IPS DF 19.7 (cell line): ENCODE measurements around the gene PCIF1.
A peak's percentile ranks its signal among the peaks of the same experiment; 100 is the strongest.
"Not testable (repeated sequence)": the region's sequence is repeated elsewhere in the genome, so short reads cannot be mapped to it uniquely, and the experiment has no call there.

ENCODE experiments used
- DNase-seq: peaks from one replicate; pipeline ENCODE4 v3.0.0-alpha.2; 2013; ENCODE audit warnings: low read depth, low spot score

Gene PCIF1

DNA sequence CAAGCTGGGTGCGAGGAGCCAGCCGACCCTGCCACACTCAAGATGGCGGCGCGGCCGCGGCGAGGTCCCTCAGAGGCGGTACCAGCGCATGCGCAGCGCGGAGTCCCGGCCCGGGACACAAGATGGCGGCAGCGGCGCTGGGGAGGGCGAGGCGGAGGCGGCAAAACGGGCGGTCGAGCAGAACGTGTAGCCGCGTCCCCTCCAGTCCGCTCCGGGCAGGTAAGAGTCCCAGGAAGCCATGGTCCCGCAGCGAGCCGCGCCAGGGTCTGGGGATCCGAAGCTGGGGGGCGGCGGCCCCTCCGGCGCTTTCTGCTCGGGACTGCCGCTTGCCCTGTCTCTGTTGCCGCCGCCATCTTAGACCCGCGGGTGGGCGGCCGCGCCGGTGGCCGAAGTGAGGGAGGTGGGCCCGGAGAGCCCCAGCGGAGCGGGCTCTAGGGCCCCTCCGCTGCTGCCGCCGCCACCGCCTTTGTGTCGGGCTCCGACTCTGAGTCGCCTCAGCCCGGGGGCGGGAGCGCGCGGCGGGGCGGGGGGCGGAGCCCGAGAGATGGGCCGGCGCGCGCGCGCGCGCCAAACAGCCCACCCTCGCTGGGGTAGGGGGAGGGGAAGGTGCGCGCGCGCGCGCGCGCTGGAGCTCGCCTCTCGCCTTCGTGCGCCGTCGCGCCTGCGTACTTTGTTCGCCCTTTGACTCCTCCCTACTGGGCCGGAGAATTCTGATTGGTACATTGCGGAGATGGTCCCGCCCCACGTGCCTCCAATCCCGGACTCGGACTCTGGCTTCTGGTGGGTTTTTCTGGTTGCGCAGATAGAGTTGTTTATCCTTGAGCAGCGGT, at the start of gene PCIF1:
PCIF1 (plus strand) TSS at position 98 of the 830 bp plus-strand sequence. CDS start 4,317 bp downstream, outside the sequence.
- DNase-seq = no peak

DNA sequence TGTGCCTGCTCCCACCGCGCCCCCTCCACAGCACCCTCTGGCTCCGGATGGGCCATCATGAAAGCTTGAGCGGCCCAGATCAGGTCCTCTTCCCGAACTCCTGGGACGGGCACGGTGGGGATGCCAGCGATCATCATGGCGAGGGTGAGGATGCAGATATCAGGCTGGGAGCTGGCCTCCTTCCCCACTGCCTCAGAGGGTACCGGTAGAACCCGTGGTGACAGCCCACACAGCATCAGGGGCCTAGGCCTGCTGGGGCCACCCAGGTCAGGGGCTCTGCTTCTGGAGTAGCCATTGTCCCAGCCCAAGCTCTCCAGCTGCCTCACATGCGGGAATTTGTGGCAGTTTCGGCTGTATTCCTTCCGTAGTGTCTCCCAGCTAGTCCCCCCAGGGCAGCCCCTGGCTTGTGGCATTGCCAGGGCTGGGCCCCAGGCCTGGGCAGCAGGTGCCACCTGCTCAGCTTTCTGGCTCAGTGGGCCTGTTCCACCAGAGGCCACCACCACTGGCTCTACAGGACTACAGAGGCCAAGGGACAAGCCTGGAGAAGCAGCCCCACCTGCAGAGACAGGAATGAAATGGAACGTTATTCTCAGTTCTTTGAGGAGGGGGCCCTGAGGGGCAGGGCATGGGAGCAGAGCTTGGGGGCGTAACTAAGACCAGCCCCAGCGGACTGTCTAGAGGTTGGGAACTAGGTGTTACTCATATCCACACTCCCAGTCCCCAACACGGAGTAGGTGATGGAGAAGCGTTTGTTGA, 47.7 kb upstream of the PCIF1 start:
- no peak for DNase-seq

DNA sequence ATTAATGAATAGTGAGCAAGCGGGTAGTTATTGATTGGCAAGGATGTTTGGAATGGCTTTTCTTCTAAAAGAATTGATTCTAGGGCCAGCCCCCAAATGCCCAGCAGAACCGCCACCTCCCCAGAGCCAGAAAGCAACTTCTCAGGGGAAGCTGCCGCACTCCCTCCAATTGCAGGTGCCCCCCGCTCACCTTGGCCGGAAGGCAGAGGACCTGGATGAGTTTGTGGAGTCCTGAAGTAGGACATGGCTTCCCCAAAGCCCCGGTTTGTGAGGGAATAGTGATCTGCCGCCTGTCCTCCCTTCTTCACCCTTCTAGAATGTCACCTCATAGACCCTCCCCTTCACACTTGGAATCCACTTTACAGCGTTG, 47.2 kb upstream of the PCIF1 start, which contains the start of gene SPATA25:
SPATA25 (minus strand) TSS at position 277 of the 370 bp plus-strand sequence; CDS start at position 245, 32 bp downstream.
- no peak for DNase-seq

GRCh38 chr20:45888681-45889080, 45.8 kb upstream of the PCIF1 start:
- DNase-seq = no peak

GRCh38 chr20:45890077-45890984, 44.2 kb upstream of the PCIF1 start:
- peak; percentile 60 for DNase-seq

DNA sequence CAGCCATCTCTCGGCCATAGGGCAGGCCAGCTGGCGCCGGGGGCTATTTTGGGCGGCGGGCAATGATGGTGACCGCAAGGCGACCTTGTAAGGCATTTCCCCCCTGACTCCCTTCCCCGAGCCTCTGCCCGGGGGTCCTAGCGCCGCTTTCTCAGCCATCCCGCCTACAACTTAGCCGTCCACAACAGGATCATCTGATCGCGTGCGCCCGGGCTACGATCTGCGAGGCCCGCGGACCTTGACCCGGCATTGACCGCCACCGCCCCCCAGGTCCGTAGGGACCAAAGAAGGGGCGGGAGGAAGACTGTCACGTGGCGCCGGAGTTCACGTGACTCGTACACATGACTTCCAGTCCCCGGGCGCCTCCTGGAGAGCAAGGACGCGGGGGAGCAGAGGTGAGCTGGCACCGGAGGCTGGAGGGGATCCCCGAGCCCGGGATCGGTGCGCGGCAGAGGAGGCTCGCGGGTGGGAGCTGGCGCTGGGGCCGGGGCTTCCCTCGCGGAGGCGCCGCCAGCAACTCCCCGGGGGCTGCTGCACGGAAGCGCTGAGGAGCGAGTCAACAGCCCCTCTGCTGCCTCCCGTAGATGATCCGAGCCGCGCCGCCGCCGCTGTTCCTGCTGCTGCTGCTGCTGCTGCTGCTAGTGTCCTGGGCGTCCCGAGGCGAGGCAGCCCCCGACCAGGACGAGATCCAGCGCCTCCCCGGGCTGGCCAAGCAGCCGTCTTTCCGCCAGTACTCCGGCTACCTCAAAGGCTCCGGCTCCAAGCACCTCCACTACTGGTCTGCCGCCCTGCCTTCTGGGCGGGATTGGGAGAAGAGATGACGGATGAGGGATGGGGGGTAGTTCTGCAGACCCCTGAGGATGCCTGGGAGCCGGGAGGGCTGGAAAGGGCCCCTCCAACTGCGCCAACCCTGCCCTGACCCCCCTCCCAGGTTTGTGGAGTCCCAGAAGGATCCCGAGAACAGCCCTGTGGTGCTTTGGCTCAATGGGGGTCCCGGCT, 43.2 kb upstream of the PCIF1 start, which contains the start of the genes CTSA and NEURL2:
CTSA (plus strand) TSS at position 351 of the 999 bp plus-strand sequence; CDS start at position 585, 234 bp downstream.
NEURL2 (minus strand) TSS at position 224 of the 999 bp plus-strand sequence; CDS start at position 7, 217 bp downstream.
- DNase-seq = peak; percentile 61

DNA sequence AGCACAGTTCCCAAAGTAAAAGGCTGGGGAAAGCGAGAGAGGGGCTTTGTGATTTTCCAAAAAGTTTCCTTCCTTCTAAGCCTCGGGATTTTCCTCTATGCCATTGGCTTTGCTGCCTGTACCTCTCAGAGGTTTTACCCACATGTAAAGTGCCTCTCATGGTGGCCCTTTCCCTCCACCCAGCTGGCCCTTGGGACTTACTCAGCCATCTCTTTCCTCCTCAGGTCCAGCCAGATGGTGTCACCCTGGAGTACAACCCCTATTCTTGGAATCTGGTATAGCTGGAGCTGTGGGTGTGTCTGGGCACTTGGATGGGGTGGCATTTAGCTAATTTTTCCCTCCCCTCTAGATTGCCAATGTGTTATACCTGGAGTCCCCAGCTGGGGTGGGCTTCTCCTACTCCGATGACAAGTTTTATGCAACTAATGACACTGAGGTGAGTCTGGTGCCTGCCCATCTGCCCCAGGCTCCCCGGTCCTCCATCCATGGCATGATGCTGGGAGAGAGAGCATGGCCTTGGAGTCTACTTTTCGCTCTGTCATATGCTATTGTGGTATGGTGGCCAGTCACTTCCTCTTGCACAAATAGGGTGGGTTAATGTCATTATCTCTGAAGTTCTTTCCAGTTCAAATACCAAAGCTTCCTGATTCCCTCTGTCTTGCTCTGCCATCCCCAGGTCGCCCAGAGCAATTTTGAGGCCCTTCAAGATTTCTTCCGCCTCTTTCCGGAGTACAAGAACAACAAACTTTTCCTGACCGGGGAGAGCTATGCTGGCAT, 42.2 kb upstream of the PCIF1 start:
- no peak for DNase-seq

DNA sequence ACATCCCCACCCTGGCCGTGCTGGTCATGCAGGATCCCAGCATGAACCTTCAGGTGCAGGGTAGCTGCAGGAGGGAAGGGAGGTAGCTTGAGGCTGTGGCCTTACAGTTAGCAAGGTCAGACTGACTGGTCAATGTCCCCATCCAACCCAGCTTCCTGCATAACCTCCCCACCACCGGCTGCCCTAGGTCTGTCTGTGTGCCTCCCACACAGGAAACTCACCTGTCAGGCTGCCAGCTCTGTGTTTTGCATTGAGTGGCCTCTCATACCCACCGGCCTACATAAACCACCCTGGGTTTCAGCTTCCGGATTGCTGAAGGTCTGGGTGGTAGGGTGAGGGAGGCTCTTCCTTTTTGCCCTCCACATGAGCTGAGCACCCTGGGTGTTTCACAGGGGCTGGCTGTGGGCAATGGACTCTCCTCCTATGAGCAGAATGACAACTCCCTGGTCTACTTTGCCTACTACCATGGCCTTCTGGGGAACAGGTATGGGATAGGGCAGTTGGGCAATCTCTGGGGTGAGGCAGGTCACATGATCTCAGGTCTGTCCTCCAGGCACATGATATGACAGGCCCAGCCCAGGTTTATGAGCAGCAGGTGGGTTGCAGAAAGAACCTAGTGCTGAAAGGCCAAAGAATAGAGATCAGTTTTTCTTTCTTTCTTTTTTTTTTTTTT, 41.5 kb upstream of the PCIF1 start:
- no peak for DNase-seq

- no peak for DNase-seq
These were observed 40.7 kb upstream of the PCIF1 start for GRCh38 chr20:45893831-45894230.

- no peak for DNase-seq
These were observed 39.7 kb upstream of the PCIF1 start for GRCh38 chr20:45894797-45895196.

- DNase-seq = no peak
These were observed 37.8 kb upstream of the PCIF1 start for GRCh38 chr20:45896641-45897161.

- no peak for DNase-seq
These were observed 37.2 kb upstream of the PCIF1 start for GRCh38 chr20:45897289-45897688.

GRCh38 chr20:45897692-45898091, 36.8 kb upstream of the PCIF1 start:
- DNase-seq = no peak

DNA sequence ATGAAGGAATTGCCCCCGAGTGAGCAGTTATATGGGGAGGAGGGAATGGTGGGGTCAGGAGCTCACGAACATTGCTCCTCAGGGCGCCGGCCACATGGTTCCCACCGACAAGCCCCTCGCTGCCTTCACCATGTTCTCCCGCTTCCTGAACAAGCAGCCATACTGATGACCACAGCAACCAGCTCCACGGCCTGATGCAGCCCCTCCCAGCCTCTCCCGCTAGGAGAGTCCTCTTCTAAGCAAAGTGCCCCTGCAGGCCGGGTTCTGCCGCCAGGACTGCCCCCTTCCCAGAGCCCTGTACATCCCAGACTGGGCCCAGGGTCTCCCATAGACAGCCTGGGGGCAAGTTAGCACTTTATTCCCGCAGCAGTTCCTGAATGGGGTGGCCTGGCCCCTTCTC, 36.2 kb upstream of the PCIF1 start:
- DNase-seq = no peak

GRCh38 chr20:45899046-45899835, 35.2 kb upstream of the PCIF1 start:
- no peak for DNase-seq

DNA sequence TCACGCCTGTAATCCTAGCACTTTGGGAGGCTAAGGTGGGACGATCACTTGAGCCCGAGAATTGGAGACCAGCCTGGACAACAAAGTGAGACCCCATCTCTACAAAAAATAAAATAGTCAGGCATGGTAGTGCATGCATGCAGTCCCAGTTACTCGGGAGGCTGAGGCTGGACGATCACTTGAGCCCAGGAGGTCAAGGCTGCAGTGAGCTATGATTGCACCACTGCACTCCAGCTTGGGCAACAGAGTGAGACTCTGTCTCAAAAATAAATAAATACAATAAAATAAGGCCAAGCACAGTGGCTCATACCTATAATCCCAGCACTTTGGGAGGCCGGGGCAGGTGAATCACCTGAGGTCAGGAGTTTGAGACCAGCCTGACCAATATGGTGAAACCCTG, 33.2 kb upstream of the PCIF1 start:
- not testable (repeated sequence) for DNase-seq

- DNase-seq = no peak
These were observed 32.2 kb upstream of the PCIF1 start for GRCh38 chr20:45902199-45902701.
